SK-N-SH (cell line): Measurements from ENCODE around the gene GRAP. TPM values are rescaled to one million over a fixed set of nuclear protein-coding genes. Genes with fewer than 3 reads are reported as not detected.

Experiments
- CTCF ChIA-PET: fragments of 300-600, 350-600 bp; formaldehyde crosslinking; extraction: SDS; loops from one replicate; lab custom pipeline; 2021; lab: Yijun Ruan, JAX
- POLR2A ChIA-PET: fragments of 350-600 bp; sonication (Branson Sonifier 250); formaldehyde crosslinking; extraction: SDS; loops from one replicate; lab custom pipeline; 2020; ENCODE audit warnings: antibody characterized with exemption, inconsistent platforms; lab: Yijun Ruan, JAX
- DNase-seq: peaks from one replicate; pipeline ENCODE4 v3.0.0; 2012
- H2AFZ ChIP-seq: fragments of 200-600 bp; sonication (generic); 2 replicates; pipeline ENCODE4 v1.8.1; 2016; ENCODE audit warnings: antibody characterized with exemption, mild to moderate bottlenecking, low read depth
- H3F3A ChIP-seq: fragments of 200-600 bp; sonication (generic); replicated peaks from 2 replicates; pipeline ENCODE3; 2016; ENCODE audit warnings: antibody characterized with exemption, mild to moderate bottlenecking; ENCODE audit not compliant: insufficient read depth
- H3K27ac ChIP-seq, 2 experiments: fragments of 200-500 bp in 1 of 2; fragments of 200-600 bp in 1 of 2; sonication (Bioruptor generic) in 1 of 2; sonication (generic), shearing (Covaris generic) in 1 of 2; 2 replicates each; pipeline versions ENCODE4 v1.5.1 to v1.6.1; 2014 to 2016; ENCODE audit warnings: low read depth in 2 of 2, inconsistent platforms in 1 of 2, low read length in 1 of 2, mild to moderate bottlenecking in 1 of 2, mixed read lengths in 1 of 2
- H3K27me3 ChIP-seq: fragments of 200-600 bp; sonication (generic), shearing (Covaris generic); 2 replicates; pipeline ENCODE4 v1.6.1; 2016; ENCODE audit warnings: mixed run types; ENCODE audit not compliant: insufficient read depth
- H3K36me3 ChIP-seq, 2 experiments: fragments of 200-500 bp in 1 of 2; fragments of 200-600 bp in 1 of 2; sonication (Bioruptor generic) in 1 of 2; sonication (generic) in 1 of 2; replicated peaks in 1 of 2; 2 replicates each; pipeline versions ENCODE3 to v1.5.1; 2014 to 2016; ENCODE audit warnings: low read length in 1 of 2, mild to moderate bottlenecking in 1 of 2; ENCODE audit not compliant: insufficient read depth in 2 of 2, control insufficient read depth in 1 of 2
- H3K4me1 ChIP-seq, 2 experiments: fragments of 200-500 bp in 1 of 2; fragments of 200-600 bp in 1 of 2; sonication (Bioruptor generic) in 1 of 2; sonication (generic), shearing (Covaris generic) in 1 of 2; 2 replicates each; pipeline versions ENCODE4 v1.5.1 to v1.6.1; 2014 to 2016; ENCODE audit warnings: low read depth in 1 of 2, low read length in 1 of 2, mixed run types in 1 of 2; ENCODE audit not compliant: insufficient read depth in 2 of 2, control insufficient read depth in 1 of 2
- H3K4me2 ChIP-seq: fragments of 200-600 bp; sonication (generic), shearing (Covaris generic); 2 replicates; pipeline ENCODE4 v1.6.1; 2017; ENCODE audit warnings: mixed run types
- H3K4me3 ChIP-seq, 2 experiments: fragments of 200-500 bp in 1 of 2; fragments of 200-600 bp in 1 of 2; sonication (Bioruptor generic) in 1 of 2; sonication (generic), shearing (Covaris generic) in 1 of 2; 2 replicates each; pipeline versions ENCODE4 v1.5.1 to v1.8.1; 2014 to 2016; ENCODE audit warnings: low read depth in 2 of 2, inconsistent platforms in 1 of 2, low read length in 1 of 2, mild to moderate bottlenecking in 1 of 2, mixed read lengths in 1 of 2, moderate library complexity in 1 of 2
- H3K79me2 ChIP-seq: fragments of 200-600 bp; sonication (generic); 2 replicates; pipeline ENCODE4 v1.8.1; 2017; ENCODE audit warnings: mild to moderate bottlenecking; ENCODE audit not compliant: insufficient read depth
- H3K9ac ChIP-seq: fragments of 200-600 bp; sonication (generic); 2 replicates; pipeline ENCODE4 v1.6.1; 2017; ENCODE audit warnings: mixed run types
- H3K9me2 ChIP-seq: fragments of 200-600 bp; sonication (generic); 2 replicates; pipeline ENCODE4 v1.6.1; 2017; ENCODE audit warnings: mixed run types
- H3K9me3 ChIP-seq: fragments of 200-600 bp; sonication (generic); 2 replicates; pipeline ENCODE4 v1.6.1; 2017; ENCODE audit warnings: mixed run types, mild to moderate bottlenecking, moderate library complexity
- H4K20me1 ChIP-seq: fragments of 200-600 bp; sonication (generic); 2 replicates; pipeline ENCODE4 v1.6.1; 2017; ENCODE audit warnings: mild to moderate bottlenecking, mixed run types; ENCODE audit not compliant: insufficient read depth
- CTCF ChIP-seq: fragments of 200-600 bp; sonication (generic); IDR thresholded peaks from 2 replicates; pipeline ENCODE4 v1.6.1; 2017; ENCODE audit warnings: antibody characterized with exemption, mild to moderate bottlenecking, moderate library complexity
- EP300 ChIP-seq, 2 experiments: IDR thresholded peaks; 2 replicates each; pipeline versions ENCODE4 v1.4.0 to v1.6.1; 2012; ENCODE audit warnings: borderline replicate concordance in 1 of 2, low read depth in 1 of 2, low read length in 1 of 2
- FOXJ3 ChIP-seq: sonication (generic); formaldehyde crosslinking; IDR thresholded peaks from 2 replicates; pipeline ENCODE4 v1.5.1; 2020; ENCODE audit warnings: mild to moderate bottlenecking, missing genetic modification reagents
- IRF3 ChIP-seq: fragments of 150-350 bp; IDR thresholded peaks from 2 replicates; pipeline ENCODE4 v1.6.1; 2016; ENCODE audit warnings: mild to moderate bottlenecking, low read depth, low read length
- MAX ChIP-seq: IDR thresholded peaks from 2 replicates; pipeline ENCODE4 v1.4.0; 2012; ENCODE audit warnings: low read depth
- NFIC ChIP-seq: IDR thresholded peaks from 2 replicates; pipeline ENCODE4 v1.4.0; 2012; ENCODE audit warnings: borderline replicate concordance
- NRF1 ChIP-seq: IDR thresholded peaks from 2 replicates; pipeline ENCODE4 v1.6.1; 2012; ENCODE audit warnings: low read depth, mild to moderate bottlenecking, low read length
- PBX3 ChIP-seq: IDR thresholded peaks from 2 replicates; pipeline ENCODE4; 2012
- RCOR1 ChIP-seq: fragments of 150-350 bp; IDR thresholded peaks from 2 replicates; pipeline ENCODE4 v1.6.1; 2017; ENCODE audit warnings: antibody characterized with exemption, low read length
- RFX5 ChIP-seq: IDR thresholded peaks from 2 replicates; pipeline ENCODE4 v1.6.1; 2012; ENCODE audit warnings: mild to moderate bottlenecking, improper control_type of control experiment, low read length
- RXRA ChIP-seq: IDR thresholded peaks from 2 replicates; pipeline ENCODE4 v1.4.0; 2012; ENCODE audit warnings: low read depth, mild to moderate bottlenecking, borderline replicate concordance
- SIN3A ChIP-seq: IDR thresholded peaks from 2 replicates; pipeline ENCODE4 v1.6.1; 2012; ENCODE audit warnings: low read depth, mild to moderate bottlenecking, low read length, moderate library complexity, borderline replicate concordance
- TAF1 ChIP-seq: IDR thresholded peaks from 2 replicates; pipeline ENCODE4 v1.6.1; 2012; ENCODE audit warnings: low read depth, mild to moderate bottlenecking, low read length, moderate library complexity, borderline replicate concordance
- YY1 ChIP-seq: IDR thresholded peaks from 2 replicates; pipeline ENCODE4 v1.4.0; 2012; ENCODE audit warnings: low read depth, mild to moderate bottlenecking
- ZBTB33 ChIP-seq: IDR thresholded peaks from 2 replicates; pipeline ENCODE4 v1.4.0; 2012; ENCODE audit warnings: low read depth, borderline replicate concordance
- WGBS: methylation state at CpG from one replicate; pipeline ENCODE4 v1.1.6; 2017; ENCODE audit warnings: low lambda C conversion rate; 5-methylcytosine and 5-hydroxymethylcytosine counted together
- polyA plus RNA-seq, 3 experiments: library from polyadenylated mRNA; depleted of rRNA; stranded (reverse); fragments of >200 nt; gene quantifications; 2 replicates each; pipeline ENCODE4 v1.2.3, GENCODE V29; 2012

GRAP gene
- polyA plus RNA-seq, 1 of the 3 experiments (the other 2 are of a cell fraction): 0.02 TPM

GRCh38 chr17:19006698-19007097, 40.1 kb downstream of the GRAP start:
- peaks cover 5 to 8% of the 10 kb centered on the region in 2 experiments; a peak in 2 of 4 replicates for H3K4me1 ChIP-seq
- POLR2A ChIA-PET: no interaction called here
- no peak overlapping the region for H3K27ac ChIP-seq
- H3K79me2 ChIP-seq: peaks cover 23% of the 10 kb centered on the region; the same call in 1 of the 2 replicates
- H2AFZ ChIP-seq: no peak overlapping the region
- H4K20me1 ChIP-seq: no peaks in the 10 kb centered on the region
- no peaks in the 10 kb centered on the region for H3K27me3 ChIP-seq
- H3K36me3 ChIP-seq: no peaks in the 10 kb centered on the region
- DNase-seq: no peak
- H3K9ac ChIP-seq: no peak overlapping the region
- peaks cover 15% of the 10 kb centered on the region for H3F3A ChIP-seq
- H3K4me3 ChIP-seq: no peak overlapping the region
- no peaks in the 10 kb centered on the region for H3K9me3 ChIP-seq
- no peaks in the 10 kb centered on the region for H3K9me2 ChIP-seq
- CTCF ChIA-PET: no interaction called here
- no peak overlapping the region for H3K4me2 ChIP-seq
- TF ChIP-seq ZBTB33: no peak
- TF ChIP-seq FOXJ3: no peak
- TF ChIP-seq RCOR1: no peak
- no peak for TF ChIP-seq IRF3
- no peak for TF ChIP-seq TAF1
- TF ChIP-seq RFX5: no peak
- TF ChIP-seq YY1: no peak
- no peak for TF ChIP-seq PBX3
- no peak for TF ChIP-seq SIN3A
- no peak for TF ChIP-seq NRF1
- TF ChIP-seq EP300 (IDR thresholded peaks at IDR 0.05; ENCODE audit: borderline replicate concordance in 1 of 2, low read depth in 1 of 2, low read length in 1 of 2): no peak
- TF ChIP-seq NFIC: no peak

- Histone ChIP-seq H3K36me3 (no peaks in the 10 kb centered on the region), H3K4me1 (peaks cover 7 to 8% of the 10 kb centered on the region in 2 experiments; a peak in 2 of 4 replicates), H3K9ac (no peak overlapping the region), H4K20me1 (no peaks in the 10 kb centered on the region), H3K27me3 (no peaks in the 10 kb centered on the region), H3K4me3 (no peak overlapping the region), H2AFZ (no peak overlapping the region), H3K27ac (no peak overlapping the region), H3K9me3 (no peaks in the 10 kb centered on the region), H3K9me2 (no peaks in the 10 kb centered on the region), H3K79me2 (peaks cover 31% of the 10 kb centered on the region; the same call in 1 of the 2 replicates), H3K4me2 (no peak overlapping the region), H3F3A (peaks cover 15% of the 10 kb centered on the region)
- 96% methylated on average over 4 of the region's 4 CpGs for WGBS
- no peak for TF ChIP-seq TAF1
- TF ChIP-seq RXRA: no peak
- TF ChIP-seq MAX: no peak
- TF ChIP-seq CTCF: no peak
- no peak for TF ChIP-seq PBX3
- no peak for TF ChIP-seq RFX5
- no peak for TF ChIP-seq FOXJ3
- CTCF ChIA-PET: no interaction called here
- POLR2A ChIA-PET: no interaction called here
- no peak for DNase-seq
Observed at GRCh38 chr17:19005789-19006430, 40.8 kb downstream of the GRAP start.
